HL-60 (cell line): Measurements from ENCODE around the gene MEX3C.

Experiments
- CTCF ChIP-seq: IDR thresholded peaks from one replicate; pipeline ENCODE4 v1.5.1; 2011; ENCODE audit warnings: low read length, control low read depth, inconsistent platforms; ENCODE audit not compliant: insufficient read depth
- GABPA ChIP-seq: IDR thresholded peaks from 2 replicates; pipeline ENCODE4 v1.6.1; 2012; ENCODE audit warnings: low read depth
- POLR2AphosphoS5 ChIP-seq: IDR thresholded peaks from 2 replicates; pipeline ENCODE4 v1.6.1; 2012; ENCODE audit warnings: low read depth
- REST ChIP-seq: IDR thresholded peaks from 2 replicates; pipeline ENCODE4 v1.6.1; 2012; ENCODE audit warnings: low read depth; ENCODE audit not compliant: insufficient replicate concordance
- SPI1 ChIP-seq: IDR thresholded peaks from 2 replicates; pipeline ENCODE4 v1.6.1; 2012; ENCODE audit warnings: low read depth, mild to moderate bottlenecking, borderline replicate concordance

GRCh38 chr18:51229328-51229727, 31.8 kb upstream of the MEX3C start:
- TF ChIP-seq CTCF (no peak), GABPA (no peak), POLR2AphosphoS5 (no peak), REST (no peak), SPI1 (no peak)
